T-cell (primary cell): ENCODE results near the gene SLC17A1. TPM values are rescaled to one million over a fixed set of nuclear protein-coding genes. Genes with fewer than 3 reads are reported as not detected.

ENCODE experiments used
- ATAC-seq, 4 experiments: fragments of 200-7000 bp in 3 of 4; fragments of 150-1000 bp in 1 of 4; cut with Tn5 transposase; replicated peaks in 1 of 4; 1 replicate in 3 of 4; 2 replicates in 1 of 4; pipeline ENCODE4 v1.10.0; 2021; ENCODE audit warnings: moderate library complexity in 3 of 4, mild to moderate bottlenecking in 2 of 4, moderate number of reproducible peaks in 1 of 4
- CTCF ChIA-PET, 2 donors: fragments of 300-600 bp; sonication (Branson Sonifier 250); formaldehyde crosslinking; loops; one replicate each; lab custom pipeline; 2022; ENCODE audit warnings: antibody characterized with exemption in 2 of 2; lab: Charles Lee
- POLR2A ChIA-PET, 2 donors: fragments of 300-600 bp; sonication (Branson Sonifier 250); formaldehyde crosslinking; loops; one replicate each; lab custom pipeline; 2022; ENCODE audit warnings: antibody characterized with exemption in 2 of 2; lab: Charles Lee
- DNase-seq, 35 experiments: peaks; one replicate each; pipeline versions ENCODE4 v3.0.0 to v3.0.0-alpha.2; 2013 to 2023
- H3K27ac ChIP-seq: one replicate; pipeline ENCODE4 v1.5.1; 2013; ENCODE audit warnings: low read length
- H3K27me3 ChIP-seq, 2 experiments: replicated peaks in 1 of 2; 1 replicate in 1 of 2; 2 replicates in 1 of 2; pipeline versions ENCODE4 v1.6.1 to v1.7.0; 2013; ENCODE audit warnings: low read length in 1 of 2, mixed read lengths in 1 of 2; ENCODE audit not compliant: control insufficient read depth in 2 of 2, insufficient read depth in 2 of 2; ENCODE audit errors: extremely low read depth in 1 of 2
- H3K36me3 ChIP-seq, 2 donors: 1 replicate in 1 of 2; 2 replicates in 1 of 2; pipeline versions ENCODE4 v1.6.1 to v1.7.0; 2013; ENCODE audit warnings: low read length in 1 of 2; ENCODE audit not compliant: control insufficient read depth in 2 of 2, insufficient read depth in 1 of 2; ENCODE audit errors: extremely low read depth in 1 of 2
- H3K4me1 ChIP-seq, 2 experiments: 1 replicate in 1 of 2; 2 replicates in 1 of 2; pipeline versions ENCODE4 v1.6.1 to v1.7.0; 2013; ENCODE audit warnings: low read length in 2 of 2, mixed read lengths in 1 of 2; ENCODE audit not compliant: insufficient read depth in 2 of 2, control insufficient read depth in 1 of 2; ENCODE audit errors: extremely low read depth in 1 of 2
- H3K4me3 ChIP-seq, 2 donors: 1 replicate in 1 of 2; 2 replicates in 1 of 2; pipeline versions ENCODE4 v1.5.1 to v1.7.0; 2013; ENCODE audit warnings: mild to moderate bottlenecking in 2 of 2, low read length in 1 of 2, moderate library complexity in 1 of 2; ENCODE audit not compliant: control insufficient read depth in 1 of 2; ENCODE audit errors: extremely low read depth in 1 of 2
- H3K9me3 ChIP-seq: 2 replicates; pipeline ENCODE4 v1.7.0; 2013
- H3K27ac Mint-ChIP-seq, 2 donors: one replicate each; pipeline ENCODE4 v1.8.0; 2020 to 2021; ENCODE audit warnings: mild to moderate bottlenecking in 2 of 2, mixed read lengths in 2 of 2
- H3K27me3 Mint-ChIP-seq, 2 donors: one replicate each; pipeline ENCODE4 v1.8.0; 2021 to 2022; ENCODE audit warnings: mixed read lengths in 2 of 2
- H3K36me3 Mint-ChIP-seq: one replicate; pipeline ENCODE4 v1.8.0; 2021; ENCODE audit warnings: mixed read lengths
- H3K4me1 Mint-ChIP-seq, 3 donors: one replicate each; pipeline ENCODE4 v1.8.0; 2020 to 2022; ENCODE audit warnings: mixed read lengths in 3 of 3, mild to moderate bottlenecking in 1 of 3
- H3K4me3 Mint-ChIP-seq, 3 donors: one replicate each; pipeline ENCODE4 v1.8.0; 2020 to 2022; ENCODE audit warnings: mild to moderate bottlenecking in 3 of 3, mixed read lengths in 3 of 3, moderate library complexity in 3 of 3
- H3K9me3 Mint-ChIP-seq, 3 donors: one replicate each; pipeline ENCODE4 v1.8.0; 2020 to 2022; ENCODE audit warnings: mixed read lengths in 3 of 3
- WGBS: methylation state at CpG from one replicate; pipeline ENCODE4 v1.1.5; 2013; ENCODE audit warnings: missing lambda C conversion rate; ENCODE audit not compliant: insufficient coverage; 5-methylcytosine and 5-hydroxymethylcytosine counted together
- total RNA-seq, 35 experiments: library from RNA in 6 of 35; stranded (reverse) in 6 of 35; fragments of 120-200 nt in 1 of 35; gene quantifications; one replicate each; pipeline versions ENCODE4 v1.2.1 to v1.2.4 and lab custom pipeline; 2013 to 2026

SLC17A1 gene
- total RNA-seq, 5 donors from 2014 or later (not counting 1 experiment from before 2014, with no cell fraction given) = 0.16 TPM; not detected in 4

DNA sequence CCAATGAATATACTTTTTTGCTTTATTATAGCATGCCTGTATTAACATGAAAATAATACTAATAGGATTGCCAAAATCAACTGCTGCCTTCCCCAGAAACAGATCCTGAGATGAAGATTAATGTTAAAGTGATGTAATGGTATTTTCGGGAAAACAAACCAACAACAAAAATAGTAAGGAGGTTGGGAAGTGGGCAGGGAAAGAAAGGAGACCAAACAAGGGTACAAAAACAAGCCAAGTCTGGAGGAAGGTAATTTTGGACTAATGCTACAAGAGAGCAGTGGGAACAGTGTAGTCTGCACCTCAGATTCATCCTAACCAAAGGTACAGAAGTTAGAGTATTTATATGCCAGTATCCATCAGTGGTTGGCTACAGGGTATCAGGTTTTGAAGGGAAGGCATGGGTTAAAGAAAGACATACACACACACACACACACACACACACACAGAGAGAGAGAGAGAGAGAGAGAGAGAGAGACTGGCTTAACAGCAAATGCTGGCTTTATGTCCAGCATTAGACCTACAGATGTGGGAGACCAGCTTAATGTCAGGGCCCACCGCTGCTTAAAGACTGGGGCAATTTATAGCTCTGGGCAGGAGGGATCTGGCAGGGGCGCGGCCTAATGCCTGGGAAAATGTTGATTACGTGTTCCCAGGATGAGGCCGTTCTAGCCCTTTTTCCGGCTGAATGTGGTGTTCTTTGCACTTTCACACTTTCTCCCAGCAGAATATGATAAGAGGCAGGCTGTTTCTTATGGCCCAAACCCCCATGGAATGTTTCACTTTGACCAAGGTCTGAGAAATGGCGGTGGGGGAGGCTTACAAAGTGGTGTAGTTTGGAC lies 3.8 kb upstream of the SLC17A1 start:
- no peaks in the 10 kb centered on the region for H3K36me3 Mint-ChIP-seq
- no peaks in the 10 kb centered on the region for H3K4me1 Mint-ChIP-seq
- ChIA-PET POLR2A (no interaction called here), CTCF (no interaction called here)
- no peaks in the 10 kb centered on the region for H3K9me3 Mint-ChIP-seq
- DNase-seq (no peak), ATAC-seq (no peak)
- peaks cover 5 to 15% of the 10 kb centered on the region in 2 donors for H3K27me3 Mint-ChIP-seq
- Histone ChIP-seq H3K4me3 (no peak overlapping the region), H3K36me3 (no peaks in the 10 kb centered on the region), H3K9me3 (no peaks in the 10 kb centered on the region), H3K27ac (no peak overlapping the region), H3K27me3 (no peaks in the 10 kb centered on the region), H3K4me1 (no peaks in the 10 kb centered on the region)
- H3K27ac Mint-ChIP-seq = no peak overlapping the region
- 87% methylated on average over 7 of the region's 8 CpGs for WGBS
- H3K4me3 Mint-ChIP-seq = no peak overlapping the region

DNA sequence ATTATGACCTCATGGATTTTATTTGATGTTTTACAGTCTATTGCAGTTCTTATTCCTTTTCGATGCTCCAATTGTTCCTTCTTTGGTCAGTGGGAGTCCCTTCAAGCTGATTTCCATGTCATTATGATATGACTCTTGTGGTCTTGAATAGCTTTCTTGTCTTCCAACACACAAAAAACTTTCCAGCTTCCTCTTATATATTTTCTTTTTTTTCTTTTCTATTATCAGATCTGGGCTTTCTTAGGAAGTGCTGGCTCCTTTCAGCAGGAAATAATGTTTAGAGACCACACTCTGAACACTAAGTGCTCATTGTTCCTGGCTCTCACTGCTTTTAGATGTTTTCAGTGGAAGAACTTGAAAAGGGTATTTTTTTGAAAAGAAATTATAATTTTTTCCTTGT lies 3.1 kb upstream of the SLC17A1 start:
- no peaks in the 10 kb centered on the region for H3K36me3 ChIP-seq
- no peak overlapping the region for H3K27ac Mint-ChIP-seq
- H3K9me3 ChIP-seq = no peaks in the 10 kb centered on the region
- no peak for ATAC-seq
- DNase-seq = no peak
- no peaks in the 10 kb centered on the region for H3K27me3 ChIP-seq
- no peaks in the 10 kb centered on the region for H3K9me3 Mint-ChIP-seq
- WGBS = 40% methylated on average over 1 of the region's 1 CpG
- no peak overlapping the region for H3K27ac ChIP-seq
- CTCF ChIA-PET = interaction anchor here (0.6 to 1.0 kb wide), 5 partner anchors 18 to 1221 kb away, joined by 3 to 4 read pairs (median 3); no protein-coding TSS in a partner anchor
- no peaks in the 10 kb centered on the region for H3K36me3 Mint-ChIP-seq
- H3K4me3 Mint-ChIP-seq = no peak overlapping the region
- H3K27me3 Mint-ChIP-seq = peaks cover 8 to 11% of the 10 kb centered on the region in 2 donors
- H3K4me3 ChIP-seq = no peak overlapping the region
- H3K4me1 ChIP-seq = no peaks in the 10 kb centered on the region
- POLR2A ChIA-PET = interaction anchor here in 1 of 2 donors (0.6 to 0.7 kb wide), 3 partner anchors 18 to 439 kb away, joined by 5 to 8 read pairs (median 6); no protein-coding TSS in a partner anchor
- no peaks in the 10 kb centered on the region for H3K4me1 Mint-ChIP-seq

- Histone ChIP-seq H3K4me1 (no peaks in the 10 kb centered on the region), H3K4me3 (no peak overlapping the region), H3K36me3 (no peaks in the 10 kb centered on the region), H3K27me3 (no peaks in the 10 kb centered on the region), H3K9me3 (no peaks in the 10 kb centered on the region), H3K27ac (no peak overlapping the region)
- ATAC-seq = no peak
- no peaks in the 10 kb centered on the region for H3K9me3 Mint-ChIP-seq
- H3K4me3 Mint-ChIP-seq = no peak overlapping the region
- no peaks in the 10 kb centered on the region for H3K36me3 Mint-ChIP-seq
- ChIA-PET POLR2A (interaction anchor here in 1 of 2 donors (0.6 kb wide), 1 partner anchor 17 kb away, joined by 4 read pairs; no protein-coding TSS in a partner anchor), CTCF (no interaction called here)
- H3K27me3 Mint-ChIP-seq = peaks cover 5 to 9% of the 10 kb centered on the region in 2 donors
- H3K4me1 Mint-ChIP-seq = no peaks in the 10 kb centered on the region
- H3K27ac Mint-ChIP-seq = no peak overlapping the region
- no peak for DNase-seq
Measured at GRCh38 chr6:25833136-25833535, 1.3 kb upstream of the SLC17A1 start.

- CTCF ChIA-PET = no interaction called here
- POLR2A ChIA-PET = no interaction called here
- H3K4me1 ChIP-seq = no peaks in the 10 kb centered on the region
- H3K27ac Mint-ChIP-seq = no peak overlapping the region
- peaks cover 8 to 12% of the 10 kb centered on the region in 2 donors for H3K27me3 Mint-ChIP-seq
- H3K36me3 ChIP-seq = no peaks in the 10 kb centered on the region
- H3K4me1 Mint-ChIP-seq = no peaks in the 10 kb centered on the region
- H3K9me3 Mint-ChIP-seq = no peaks in the 10 kb centered on the region
- H3K36me3 Mint-ChIP-seq = no peaks in the 10 kb centered on the region
- DNase-seq (no peak), ATAC-seq (no peak)
- no peaks in the 10 kb centered on the region for H3K9me3 ChIP-seq
- no peak overlapping the region for H3K4me3 ChIP-seq
- no CpG with 5 or more reads among the region's 3 CpGs for WGBS
- H3K27me3 ChIP-seq = no peaks in the 10 kb centered on the region
- H3K4me3 Mint-ChIP-seq = no peak overlapping the region
- H3K27ac ChIP-seq = no peak overlapping the region
Measured at GRCh38 chr6:25832670-25833069, 818 bp upstream of the SLC17A1 start.

DNA sequence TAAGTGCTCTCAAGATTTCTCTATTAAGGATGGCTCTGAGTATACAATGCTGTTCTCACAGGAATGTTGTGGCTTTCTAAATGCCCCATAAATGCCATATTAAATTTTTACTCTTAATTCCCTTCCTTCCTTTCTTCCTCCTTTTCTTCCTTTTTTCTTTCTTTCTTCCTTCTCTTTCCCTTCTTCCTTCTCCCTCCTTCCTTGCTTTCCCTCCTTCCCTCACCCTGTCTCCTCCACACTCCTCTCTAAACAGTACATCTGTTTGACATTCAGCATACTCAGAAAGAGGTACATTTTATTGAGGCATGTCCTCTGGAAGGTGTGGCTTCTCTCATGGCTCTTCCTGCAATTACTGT lies 433 bp upstream of the SLC17A1 start:
- no peaks in the 10 kb centered on the region for H3K27me3 ChIP-seq
- Mint-ChIP-seq H3K27ac (no peak overlapping the region), H3K4me3 (no peak overlapping the region), H3K36me3 (no peaks in the 10 kb centered on the region), H3K27me3 (peaks cover 10 to 15% of the 10 kb centered on the region in 2 donors), H3K9me3 (no peaks in the 10 kb centered on the region), H3K4me1 (no peaks in the 10 kb centered on the region)
- H3K36me3 ChIP-seq = no peaks in the 10 kb centered on the region
- no peaks in the 10 kb centered on the region for H3K4me1 ChIP-seq
- no peaks in the 10 kb centered on the region for H3K9me3 ChIP-seq
- no peak overlapping the region for H3K4me3 ChIP-seq
- DNase-seq (no peak), ATAC-seq (no peak)
- POLR2A ChIA-PET = no interaction called here
- H3K27ac ChIP-seq = no peak overlapping the region
- CTCF ChIA-PET = no interaction called here

DNA sequence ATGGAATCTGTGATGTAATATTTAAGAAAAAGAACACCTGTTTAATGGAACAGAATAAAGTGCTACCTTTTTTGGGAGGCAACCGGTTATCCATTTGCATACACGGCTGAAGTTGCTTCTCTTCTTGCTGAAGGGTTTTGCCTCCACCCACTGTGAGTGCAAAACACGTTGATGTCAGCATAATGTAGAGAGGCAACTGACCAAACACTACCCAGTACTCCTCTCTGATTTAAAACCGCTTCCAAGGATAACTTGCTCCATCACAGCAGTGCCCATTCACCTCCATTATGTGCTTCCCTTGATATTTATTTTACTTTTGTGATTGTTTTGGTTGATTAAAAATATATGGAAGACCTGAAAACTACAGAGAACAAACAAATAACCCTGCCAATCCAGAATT lies 1.4 kb downstream of the SLC17A1 start:
- H3K36me3 Mint-ChIP-seq = peaks cover 2% of the 10 kb centered on the region
- no peaks in the 10 kb centered on the region for H3K9me3 ChIP-seq
- H3K4me1 ChIP-seq = no peaks in the 10 kb centered on the region
- H3K27ac Mint-ChIP-seq = no peak overlapping the region
- no peak overlapping the region for H3K4me3 Mint-ChIP-seq
- H3K36me3 ChIP-seq = no peaks in the 10 kb centered on the region
- no peak overlapping the region for H3K4me3 ChIP-seq
- 76% methylated on average over 3 of the region's 4 CpGs for WGBS
- POLR2A ChIA-PET = no interaction called here
- H3K27ac ChIP-seq = no peak overlapping the region
- DNase-seq (no peak), ATAC-seq (no peak)
- CTCF ChIA-PET = no interaction called here
- H3K4me1 Mint-ChIP-seq = no peaks in the 10 kb centered on the region
- peaks cover 2 to 10% (median 2%) of the 10 kb centered on the region in 3 donors for H3K9me3 Mint-ChIP-seq
- no peaks in the 10 kb centered on the region for H3K27me3 ChIP-seq
- H3K27me3 Mint-ChIP-seq = peaks cover 18 to 21% of the 10 kb centered on the region in 2 donors
